GM10847 (cell line): ENCODE results near the gene PPP2R3A.

Experiments used
- POLR2A ChIP-seq: IDR thresholded peaks from 2 replicates; pipeline ENCODE4 v1.6.1; 2011; ENCODE audit not compliant: insufficient read length; ENCODE audit errors: extremely low read depth

PPP2R3A gene

GRCh38 chr3:135965506-135966270, at the start of gene PPP2R3A:
PPP2R3A (plus strand) TSS chr3:135965728; CDS start chr3:136001499, 35,771 bp downstream.
- TF ChIP-seq POLR2A: no peak

DNA sequence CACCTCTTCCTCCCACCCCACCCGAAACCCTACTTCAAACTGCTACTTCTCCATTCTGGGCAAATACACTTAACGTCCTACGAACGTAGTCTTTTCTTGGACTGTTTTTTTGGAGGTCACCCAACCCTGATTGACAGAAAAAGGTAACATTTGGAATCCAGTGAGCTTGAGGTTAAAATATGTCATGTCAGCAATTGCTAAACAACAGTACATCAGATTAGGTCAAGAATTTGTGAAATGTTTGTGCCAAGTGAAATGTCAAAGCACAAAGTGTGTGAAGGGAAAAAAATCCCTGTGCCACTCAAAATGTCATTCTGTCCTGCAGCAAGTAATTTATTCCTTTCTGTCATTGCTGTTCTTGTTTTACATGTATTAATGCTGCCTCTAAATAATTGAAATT, 49.2 kb upstream of the PPP2R3A start:
- no peak for TF ChIP-seq POLR2A

DNA sequence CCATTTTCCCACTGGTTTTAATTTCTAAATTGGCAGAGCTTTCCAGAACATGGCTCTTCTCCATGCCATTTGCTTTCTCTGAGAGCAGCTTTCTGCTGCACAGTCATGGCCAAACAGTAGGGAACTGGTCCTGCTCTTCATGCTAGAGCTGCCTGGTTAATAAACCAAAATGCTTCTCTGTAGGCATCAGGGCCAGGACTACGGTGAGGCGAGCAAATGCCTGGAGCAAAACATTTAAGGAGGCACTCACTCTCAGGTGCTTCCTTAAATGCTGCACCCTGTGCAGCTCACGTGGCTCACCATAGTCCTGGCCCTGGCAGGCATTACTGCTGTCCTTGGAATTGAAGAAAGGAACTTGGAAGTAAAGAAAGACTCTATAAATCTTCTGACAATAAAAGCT, 48.5 kb upstream of the PPP2R3A start:
- no peak for TF ChIP-seq POLR2A

- no peak for TF ChIP-seq POLR2A
These were observed 47.5 kb upstream of the PPP2R3A start for GRCh38 chr3:135917927-135918597.

- TF ChIP-seq POLR2A: no peak
These were observed 46.9 kb upstream of the PPP2R3A start for GRCh38 chr3:135918600-135918999.

DNA sequence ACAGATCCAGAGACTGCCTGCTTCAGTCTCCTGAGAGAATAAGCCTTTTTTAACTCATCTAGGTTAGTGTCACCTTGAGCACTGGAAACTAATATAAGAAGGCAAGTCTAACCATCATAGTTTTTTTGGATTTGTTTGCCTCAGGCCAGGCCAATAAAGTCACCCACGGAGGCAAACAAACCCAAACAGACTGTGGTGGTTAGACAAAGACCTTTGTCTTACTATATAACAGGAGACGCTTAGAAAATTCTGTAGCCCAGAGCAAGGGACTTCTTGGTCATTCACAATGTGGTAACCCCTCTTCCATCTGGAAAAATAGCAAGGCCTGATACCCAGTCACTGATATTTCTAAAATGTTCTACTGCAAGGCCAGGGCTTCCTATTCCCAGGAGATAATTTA, 45.3 kb upstream of the PPP2R3A start:
- TF ChIP-seq POLR2A: no peak

- no peak for TF ChIP-seq POLR2A
These were observed 42.7 kb upstream of the PPP2R3A start for GRCh38 chr3:135922903-135923250.

DNA sequence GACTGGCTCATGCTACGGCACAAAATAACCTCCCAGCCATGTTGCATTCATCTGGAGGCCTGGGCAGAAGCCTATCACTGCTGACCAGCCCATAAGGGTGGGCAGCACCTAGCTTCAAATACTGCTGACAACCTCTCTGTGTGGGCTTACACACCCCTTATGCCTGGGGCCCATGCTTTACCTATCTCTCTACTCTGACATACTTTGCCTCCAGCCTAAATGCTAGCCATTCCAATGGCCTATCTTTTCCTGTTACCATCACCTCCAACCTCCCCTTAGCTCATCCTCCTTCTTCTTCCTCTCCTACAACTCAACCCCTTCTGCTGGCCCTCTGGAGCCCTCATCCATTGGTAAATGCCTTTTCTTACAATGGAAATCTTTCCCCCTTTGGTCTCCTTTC, 41.0 kb upstream of the PPP2R3A start:
- no peak for TF ChIP-seq POLR2A

DNA sequence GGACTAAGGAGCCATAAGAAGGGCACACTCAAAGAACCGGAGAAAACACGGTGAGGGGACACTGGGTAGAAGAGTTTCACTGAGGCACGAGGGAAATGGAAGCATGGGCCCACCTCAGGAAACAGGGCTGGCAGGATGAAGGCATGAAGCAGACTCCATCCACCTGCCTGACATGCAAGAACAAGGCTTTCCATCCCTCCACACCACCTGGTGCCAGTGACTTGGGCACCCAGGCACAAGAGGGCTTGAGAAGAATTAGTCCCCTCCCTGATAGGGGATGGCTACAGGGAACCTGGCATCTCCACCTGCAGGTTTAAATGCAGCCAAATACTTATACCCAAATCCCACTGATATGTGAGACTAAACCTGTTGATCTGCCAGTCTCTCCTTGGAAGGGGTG, 38.9 kb upstream of the PPP2R3A start:
- no peak for TF ChIP-seq POLR2A

DNA sequence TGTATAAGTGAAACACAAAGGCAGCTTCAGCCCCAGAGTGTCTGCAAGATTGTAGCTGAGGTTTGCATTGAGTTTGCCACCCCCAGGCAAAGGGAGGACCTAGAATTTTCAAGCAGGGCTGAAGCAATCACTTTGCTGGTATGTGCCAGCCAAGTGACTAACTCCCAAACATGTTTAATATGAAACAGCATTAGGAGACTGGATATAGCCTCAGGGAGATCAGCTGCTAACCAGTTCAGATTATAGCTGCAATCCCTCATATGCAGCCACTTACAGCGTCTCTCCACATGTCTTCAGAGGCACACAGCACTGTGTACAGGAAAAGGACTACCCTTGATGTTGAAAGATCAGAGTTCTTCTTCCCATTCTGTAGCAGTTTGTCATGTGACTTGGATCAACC, 38.4 kb upstream of the PPP2R3A start:
- TF ChIP-seq POLR2A: no peak

DNA sequence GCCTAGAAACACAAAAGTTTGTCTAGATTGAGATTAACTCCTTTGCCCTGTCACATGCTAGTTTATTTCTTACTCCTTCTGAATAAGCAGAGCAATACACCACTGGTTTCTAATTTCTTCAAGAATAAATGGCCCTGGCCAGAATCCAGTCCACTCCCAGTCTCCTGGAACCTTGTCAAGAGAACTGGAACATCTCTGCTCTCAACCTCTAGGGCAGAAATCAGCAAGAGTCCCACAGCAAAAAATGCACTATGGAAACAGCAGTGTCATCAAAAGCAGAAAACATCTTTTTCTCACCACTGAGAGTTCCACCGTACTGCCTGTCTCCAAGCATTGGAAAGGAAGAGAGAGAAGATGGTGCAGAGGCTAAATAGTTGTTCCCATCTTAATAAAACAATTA, 35.9 kb upstream of the PPP2R3A start:
- no peak for TF ChIP-seq POLR2A

GRCh38 chr3:135930255-135930654, 35.3 kb upstream of the PPP2R3A start:
- no peak for TF ChIP-seq POLR2A

- TF ChIP-seq POLR2A: no peak
These were observed 20.7 kb upstream of the PPP2R3A start for GRCh38 chr3:135944831-135945230.

- TF ChIP-seq POLR2A: no peak
These were observed 14.6 kb upstream of the PPP2R3A start for GRCh38 chr3:135950941-135951340.

DNA sequence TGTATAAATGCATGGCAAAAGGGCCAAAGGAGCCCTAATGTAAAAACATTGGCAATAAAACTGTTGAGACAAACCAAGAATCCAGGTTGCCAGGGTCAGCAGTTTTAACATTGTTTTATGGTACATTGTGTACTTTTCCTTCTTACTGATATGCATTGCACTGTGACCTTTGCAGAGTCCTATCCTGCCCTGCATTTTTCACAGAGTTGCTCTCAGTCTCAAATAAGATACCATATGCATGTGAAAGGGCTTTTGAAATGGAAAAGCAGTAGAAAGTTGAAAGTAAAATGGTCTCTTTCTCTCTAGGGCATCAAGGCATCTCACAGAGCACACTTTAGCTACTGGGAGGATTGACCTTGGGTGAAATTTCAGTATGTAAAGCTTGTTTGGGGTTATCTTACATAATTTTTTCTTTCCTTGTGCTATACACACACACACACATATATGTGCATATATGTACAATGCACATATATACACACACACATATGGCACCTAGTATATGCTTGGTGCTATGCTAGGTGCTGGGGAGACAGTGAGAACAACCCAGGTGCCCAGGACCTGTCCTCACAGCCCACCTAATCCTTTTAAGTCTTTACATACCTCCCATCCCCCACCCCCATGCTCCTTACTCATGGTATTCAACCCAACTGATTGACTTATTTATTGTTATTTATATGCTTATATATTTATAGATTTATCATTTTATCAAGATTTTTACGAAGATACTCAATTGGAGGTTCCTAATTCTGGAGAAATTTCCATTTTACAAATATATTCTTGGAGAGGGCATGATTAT, 1.2 kb upstream of the PPP2R3A start:
- no peak for TF ChIP-seq POLR2A

DNA sequence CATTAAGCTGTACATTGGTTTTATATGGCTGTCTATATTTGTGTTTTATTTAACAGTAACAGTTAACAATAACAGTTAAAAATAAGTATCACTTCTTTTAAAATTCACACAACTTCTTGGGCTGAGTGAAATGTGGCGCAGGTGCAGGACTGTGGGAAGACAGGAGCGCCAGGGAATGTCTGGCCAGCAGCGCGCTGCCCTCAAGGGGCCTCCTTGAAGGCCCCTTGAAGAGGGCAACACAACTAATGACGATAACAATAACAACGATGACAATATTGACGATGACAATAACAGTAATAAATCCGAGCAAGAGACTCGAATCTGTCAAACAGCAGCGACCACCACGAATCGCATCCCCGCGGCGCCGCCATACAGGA, 411 bp upstream of the PPP2R3A start:
- TF ChIP-seq POLR2A: no peak
